ENCODE measurements around the gene LAP3. TPM values are rescaled to one million over a fixed set of nuclear protein-coding genes. Genes with fewer than 3 reads are reported as not detected.

LAP3 gene
- total RNA-seq, 2 experiments from 2014 or later = 101 to 111 TPM

- POLR2A ChIA-PET = interaction anchor here (0.9 kb wide), 1 partner anchor 15 kb away, joined by 3 read pairs; no protein-coding TSS in a partner anchor
- intact Hi-C loops (cut with micrococcal nuclease; ENCODE audit: unreplicated experiment) = no loop called here
- H3K9me3 ChIP-seq (ENCODE audit: low read length) = no peaks in the 10 kb centered on the region
These were observed 41.9 kb downstream of the LAP3 start for GRCh38 chr4:17618926-17619325.

GRCh38 chr4:17619416-17620105 is 42.6 kb downstream of the LAP3 start:
- Histone ChIP-seq H3K4me2 (ENCODE audit: low read length) (no peak overlapping the region; the same call in 1 of the 2 replicates), H3K79me2 (ENCODE audit: insufficient read depth, low read depth, low read length) (peaks cover 55% of the 10 kb centered on the region), H3K4me3 (ENCODE audit: low read depth, low read length, poor library complexity, severe bottlenecking) (no peak overlapping the region), H3K4me1 (ENCODE audit: insufficient read depth, low read length, poor library complexity, severe bottlenecking) (peaks cover 27% of the 10 kb centered on the region), H3K9me2 (ENCODE audit: insufficient read depth, low read length) (no peaks in the 10 kb centered on the region), H3K27ac (ENCODE audit: low read depth, low read length, poor library complexity, severe bottlenecking) (no peak overlapping the region), H4K20me1 (ENCODE audit: insufficient read depth, low read length) (peaks cover 13% of the 10 kb centered on the region; the same call in 1 of the 2 replicates), H3K36me3 (ENCODE audit: insufficient read depth, low read length) (peaks cover 82% of the 10 kb centered on the region), H3K9me3 (ENCODE audit: low read length) (no peaks in the 10 kb centered on the region), H2AFZ (ENCODE audit: low read length) (no peak overlapping the region)
- TF ChIP-seq CTCF (conservative IDR thresholded peaks at IDR 0.05; ENCODE audit: low read length) (no peak), EZH2phosphoT487 (IDR thresholded peaks at IDR 0.05; ENCODE audit: borderline replicate concordance, low read depth, low read length) (no peak)
- no TSS peak for BruUV-seq (replicated peaks)
- POLR2A ChIA-PET = interaction anchor here (0.6 to 1.1 kb wide), 5 partner anchors 10 to 37 kb away, joined by 3 to 6 read pairs (median 4); no protein-coding TSS in a partner anchor
- intact Hi-C loops (cut with micrococcal nuclease; ENCODE audit: unreplicated experiment) = no loop called here
- DNase-seq (ENCODE audit: low spot score) = no peak
- CTCF ChIA-PET (ENCODE audit: unreplicated experiment) = no interaction called here

More at GRCh38 chr4:17618926-17619325, 41.9 kb downstream of the LAP3 start:
- TF ChIP-seq CTCF (conservative IDR thresholded peaks at IDR 0.05; ENCODE audit: low read length) (no peak), EZH2phosphoT487 (IDR thresholded peaks at IDR 0.05; ENCODE audit: borderline replicate concordance, low read depth, low read length) (no peak)
- no peak overlapping the region for H2AFZ ChIP-seq (ENCODE audit: low read length)
- H3K9me2 ChIP-seq (ENCODE audit: insufficient read depth, low read length) = no peaks in the 10 kb centered on the region
- peak overlapping the region; percentile 4; the same call in 1 of the 2 replicates for H3K4me2 ChIP-seq (ENCODE audit: low read length)
- peaks cover 27% of the 10 kb centered on the region for H3K4me1 ChIP-seq (ENCODE audit: insufficient read depth, low read length, poor library complexity, severe bottlenecking)
- peaks cover 75% of the 10 kb centered on the region for H3K36me3 ChIP-seq (ENCODE audit: insufficient read depth, low read length)
- peaks cover 13% of the 10 kb centered on the region; the same call in 1 of the 2 replicates for H4K20me1 ChIP-seq (ENCODE audit: insufficient read depth, low read length)
- peaks cover 58% of the 10 kb centered on the region for H3K79me2 ChIP-seq (ENCODE audit: insufficient read depth, low read depth, low read length)
- DNase-seq (ENCODE audit: low spot score) = no peak
- no peak overlapping the region for H3K27ac ChIP-seq (ENCODE audit: low read depth, low read length, poor library complexity, severe bottlenecking)
- H3K4me3 ChIP-seq (ENCODE audit: low read depth, low read length, poor library complexity, severe bottlenecking) = no peak overlapping the region
- no TSS peak for BruUV-seq (replicated peaks)
- CTCF ChIA-PET (ENCODE audit: unreplicated experiment) = no interaction called here

GRCh38 chr4:17623451-17624001 is 46.5 kb downstream of the LAP3 start:
- 0 out of 2 replicates have a peak, but pooled peaks cover 7% of the 10 kb centered on the region for H4K20me1 ChIP-seq (ENCODE audit: insufficient read depth, low read length)

More at GRCh38 chr4:17623451-17624001, 46.5 kb downstream of the LAP3 start:
- intact Hi-C loops (cut with micrococcal nuclease; ENCODE audit: unreplicated experiment) = no loop called here
- Histone ChIP-seq H3K27ac (ENCODE audit: low read depth, low read length, poor library complexity, severe bottlenecking) (no peak overlapping the region), H3K36me3 (ENCODE audit: insufficient read depth, low read length) (peaks cover 99% of the 10 kb centered on the region), H3K4me1 (ENCODE audit: insufficient read depth, low read length, poor library complexity, severe bottlenecking) (peaks cover 7% of the 10 kb centered on the region), H3K79me2 (ENCODE audit: insufficient read depth, low read depth, low read length) (peaks cover 15% of the 10 kb centered on the region), H2AFZ (ENCODE audit: low read length) (no peak overlapping the region), H3K9me2 (ENCODE audit: insufficient read depth, low read length) (no peaks in the 10 kb centered on the region), H3K9me3 (ENCODE audit: low read length) (no peaks in the 10 kb centered on the region), H3K4me2 (ENCODE audit: low read length) (no peak overlapping the region), H3K4me3 (ENCODE audit: low read depth, low read length, poor library complexity, severe bottlenecking) (no peak overlapping the region)
- POLR2A ChIA-PET = interaction anchor here (0.6 to 1.0 kb wide), 2 partner anchors 8 to 138 kb away, joined by 3 read pairs; no protein-coding TSS in a partner anchor
- CTCF ChIA-PET (ENCODE audit: unreplicated experiment) = no interaction called here
- DNase-seq (ENCODE audit: low spot score) = no peak
- no TSS peak for BruUV-seq (replicated peaks)
- TF ChIP-seq CTCF (conservative IDR thresholded peaks at IDR 0.05; ENCODE audit: low read length) (no peak), EZH2phosphoT487 (IDR thresholded peaks at IDR 0.05; ENCODE audit: borderline replicate concordance, low read depth, low read length) (no peak)
